Fibroblast of mammary gland (primary cell): Measurements from ENCODE around the gene PDE4B.

Experiments used
- DNase-seq: peaks from one replicate; pipeline ENCODE4 v3.0.0-alpha.2; 2010; ENCODE audit warnings: low read depth
- H3K4me3 ChIP-seq: 2 replicates; pipeline ENCODE4 v1.5.1; 2011; ENCODE audit warnings: low read depth, mild to moderate bottlenecking, low read length, moderate library complexity; ENCODE audit not compliant: control insufficient read depth
- CTCF ChIP-seq: conservative IDR thresholded peaks from 2 replicates; pipeline ENCODE4 v1.5.1; 2011; ENCODE audit warnings: low read depth, low read length, inconsistent platforms; ENCODE audit not compliant: control insufficient read depth, insufficient read depth

The PDE4B gene

GRCh38 chr1:66298464-66298863 is 505.8 kb downstream of the PDE4B start:
- no peak for DNase-seq
- no peak overlapping the region for H3K4me3 ChIP-seq
- no peak for TF ChIP-seq CTCF

- TF ChIP-seq CTCF, result no peak
- H3K4me3 ChIP-seq, result no peak overlapping the region
- DNase-seq, result no peak
Measured at GRCh38 chr1:66300280-66300971, 507.7 kb downstream of the PDE4B start.

GRCh38 chr1:66300972-66301451 is 508.3 kb downstream of the PDE4B start:
- TF ChIP-seq CTCF, result no peak
- peak; percentile 69 for DNase-seq
- no peak overlapping the region for H3K4me3 ChIP-seq

- H3K4me3 ChIP-seq, result no peak overlapping the region
- DNase-seq, result no peak
- no peak for TF ChIP-seq CTCF
Measured at GRCh38 chr1:66302184-66302742, 509.6 kb downstream of the PDE4B start.

GRCh38 chr1:66302815-66303214 is 510.1 kb downstream of the PDE4B start:
- no peak overlapping the region for H3K4me3 ChIP-seq
- no peak for TF ChIP-seq CTCF
- no peak for DNase-seq

GRCh38 chr1:66303646-66304045 is 511.0 kb downstream of the PDE4B start:
- no peak overlapping the region for H3K4me3 ChIP-seq
- TF ChIP-seq CTCF, result no peak
- DNase-seq, result no peak
